ENCODE data around the gene EVL.

The EVL gene

DNA sequence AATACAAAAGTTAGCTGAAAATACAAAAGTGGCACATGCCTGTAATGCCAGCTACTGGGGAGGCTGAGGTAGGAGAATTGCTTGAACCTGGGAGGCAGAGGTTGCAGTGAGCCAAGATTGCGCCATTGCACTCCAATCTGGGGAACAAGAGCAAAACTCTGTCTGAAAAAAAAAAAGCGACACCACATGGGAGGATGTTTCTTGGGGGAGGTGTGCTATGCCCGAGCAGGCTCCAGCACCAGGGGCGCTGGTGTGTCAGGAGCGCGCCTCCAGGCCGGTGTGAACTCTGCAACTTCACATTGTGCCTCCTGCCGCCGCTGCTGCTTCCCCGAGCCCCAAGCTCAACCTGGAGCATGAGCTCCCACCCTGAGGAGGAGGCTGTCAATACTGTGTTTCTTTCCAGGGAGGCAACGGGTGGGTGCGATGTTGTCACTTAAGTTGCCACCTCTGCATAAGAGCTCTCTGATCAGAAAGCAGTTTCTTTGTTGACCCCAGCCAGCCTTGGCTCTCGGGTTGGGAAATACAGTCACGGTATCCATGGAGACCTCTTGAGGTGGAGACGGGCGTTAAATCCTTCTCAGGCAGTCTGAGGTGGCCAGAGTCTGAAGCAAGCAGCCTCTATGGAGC lies 75.3 kb downstream of the EVL start:
- Histone ChIP-seq H3K27ac (ENCODE audit: low read length) (no peak overlapping the region), H3K36me3 (replicated peaks; ENCODE audit: low read depth, low read length) (no peaks in the 10 kb centered on the region), H3K4me2 (ENCODE audit: low read length) (peak overlapping the region; percentile 25; the same call in 1 of the 2 replicates), H3K9me3 (ENCODE audit: insufficient read depth, low read length) (no peaks in the 10 kb centered on the region), H3K9ac (ENCODE audit: low read length) (no peak overlapping the region), H4K20me1 (ENCODE audit: insufficient read depth, low read length) (no peaks in the 10 kb centered on the region), H2AFZ (ENCODE audit: low read depth, low read length) (no peak overlapping the region), H3K4me3 (ENCODE audit: low read length) (no peak overlapping the region), H3K27me3 (ENCODE audit: low read depth, low read length) (no peaks in the 10 kb centered on the region), H3K4me1 (ENCODE audit: low read length) (peaks cover 26% of the 10 kb centered on the region), H3K79me2 (ENCODE audit: low read length) (no peaks in the 10 kb centered on the region)
- TF ChIP-seq CTCF (IDR thresholded peaks at IDR 0.05; ENCODE audit: low read depth, low read length) (peak; percentile 46), EZH2phosphoT487 (IDR thresholded peaks at IDR 0.05; ENCODE audit: low read depth) (no peak)

GRCh38 chr14:100141098-100141497 lies 75.9 kb downstream of the EVL start:
- TF ChIP-seq EZH2phosphoT487 (IDR thresholded peaks at IDR 0.05; ENCODE audit: low read depth): no peak
- no peak overlapping the region for H3K4me2 ChIP-seq (ENCODE audit: low read length)
- no peak overlapping the region for H3K27ac ChIP-seq (ENCODE audit: low read length)
- H3K9me3 ChIP-seq (ENCODE audit: insufficient read depth, low read length): no peaks in the 10 kb centered on the region
- H3K4me3 ChIP-seq (ENCODE audit: low read length): no peak overlapping the region
- H3K9ac ChIP-seq (ENCODE audit: low read length): no peak overlapping the region
- H3K27me3 ChIP-seq (ENCODE audit: low read depth, low read length): no peaks in the 10 kb centered on the region
- H3K79me2 ChIP-seq (ENCODE audit: low read length): no peaks in the 10 kb centered on the region
- no peak overlapping the region for H2AFZ ChIP-seq (ENCODE audit: low read depth, low read length)
- H4K20me1 ChIP-seq (ENCODE audit: insufficient read depth, low read length): no peaks in the 10 kb centered on the region
- H3K36me3 ChIP-seq (replicated peaks; ENCODE audit: low read depth, low read length): no peaks in the 10 kb centered on the region
- H3K4me1 ChIP-seq (ENCODE audit: low read length): peaks cover 22% of the 10 kb centered on the region

- no peaks in the 10 kb centered on the region for H3K36me3 ChIP-seq (replicated peaks; ENCODE audit: low read depth, low read length)
- H3K4me3 ChIP-seq (ENCODE audit: low read length): no peak overlapping the region
- no peaks in the 10 kb centered on the region for H4K20me1 ChIP-seq (ENCODE audit: insufficient read depth, low read length)
- no peak overlapping the region for H2AFZ ChIP-seq (ENCODE audit: low read depth, low read length)
- H3K9ac ChIP-seq (ENCODE audit: low read length): no peak overlapping the region
- H3K27ac ChIP-seq (ENCODE audit: low read length): no peak overlapping the region
- peaks cover 26% of the 10 kb centered on the region for H3K4me1 ChIP-seq (ENCODE audit: low read length)
- H3K9me3 ChIP-seq (ENCODE audit: insufficient read depth, low read length): no peaks in the 10 kb centered on the region
- TF ChIP-seq CTCF (IDR thresholded peaks at IDR 0.05; ENCODE audit: low read depth, low read length) (no peak), EZH2phosphoT487 (IDR thresholded peaks at IDR 0.05; ENCODE audit: low read depth) (no peak)
- H3K4me2 ChIP-seq (ENCODE audit: low read length): no peak overlapping the region
- no peaks in the 10 kb centered on the region for H3K27me3 ChIP-seq (ENCODE audit: low read depth, low read length)
- H3K79me2 ChIP-seq (ENCODE audit: low read length): no peaks in the 10 kb centered on the region
These were observed 77.1 kb downstream of the EVL start for GRCh38 chr14:100142073-100143040.

- no peak overlapping the region for H3K27ac ChIP-seq (ENCODE audit: low read length)
- no peaks in the 10 kb centered on the region for H3K79me2 ChIP-seq (ENCODE audit: low read length)
- H3K27me3 ChIP-seq (ENCODE audit: low read depth, low read length): no peaks in the 10 kb centered on the region
- no peak overlapping the region for H2AFZ ChIP-seq (ENCODE audit: low read depth, low read length)
- H3K36me3 ChIP-seq (replicated peaks; ENCODE audit: low read depth, low read length): no peaks in the 10 kb centered on the region
- H3K4me1 ChIP-seq (ENCODE audit: low read length): peaks cover 24% of the 10 kb centered on the region
- no peak overlapping the region for H3K9ac ChIP-seq (ENCODE audit: low read length)
- H4K20me1 ChIP-seq (ENCODE audit: insufficient read depth, low read length): no peaks in the 10 kb centered on the region
- no peaks in the 10 kb centered on the region for H3K9me3 ChIP-seq (ENCODE audit: insufficient read depth, low read length)
- no peak overlapping the region for H3K4me2 ChIP-seq (ENCODE audit: low read length)
- no peak overlapping the region for H3K4me3 ChIP-seq (ENCODE audit: low read length)
- TF ChIP-seq CTCF (IDR thresholded peaks at IDR 0.05; ENCODE audit: low read depth, low read length): no peak
- no peak for TF ChIP-seq EZH2phosphoT487 (IDR thresholded peaks at IDR 0.05; ENCODE audit: low read depth)
These were observed 78.3 kb downstream of the EVL start for GRCh38 chr14:100143523-100143922.
